Left kidney (tissue), 2 donors: ENCODE measurements around the gene WDR93. TPM values are rescaled to one million over a fixed set of nuclear protein-coding genes. Genes with fewer than 3 reads are reported as not detected.

Experiments used
- DNase-seq: peaks from one replicate; pipeline ENCODE4 v3.0.0-alpha.2; 2013
- polyA plus RNA-seq: library from polyadenylated mRNA; unstranded; fragments of 120-200 nt; gene quantifications from one replicate; pipeline ENCODE4 v1.2.1, GENCODE V29; 2013; ENCODE audit not compliant: insufficient read length

The WDR93 gene
- polyA plus RNA-seq, 1 donor, result 3.7 TPM

- no peak for DNase-seq
These were observed 99.6 kb downstream of the WDR93 start for GRCh38 chr15:89790206-89790605.

- DNase-seq, result no peak
These were observed 100.0 kb downstream of the WDR93 start for GRCh38 chr15:89790661-89791060.

- no peak for DNase-seq
These were observed 101.6 kb downstream of the WDR93 start for GRCh38 chr15:89792106-89792805.

Other genes with a start within 250 kb of the WDR93 start
- gene RHCG, start 194.2 kb upstream of the WDR93 start, polyA plus RNA-seq, result 1.9 TPM
- 17.9 TPM for gene TICRR, start 115.3 kb upstream of the WDR93 start, polyA plus RNA-seq
- gene KIF7, start 35.3 kb upstream of the WDR93 start, polyA plus RNA-seq, result 13.7 TPM
- 1.4 TPM for gene PLIN1, start 11.4 kb upstream of the WDR93 start, polyA plus RNA-seq
- 24.4 TPM for gene PEX11A, start 57 bp upstream of the WDR93 start, polyA plus RNA-seq
- 0.52 TPM for gene MESP1, start 60.4 kb downstream of the WDR93 start, polyA plus RNA-seq
- gene MESP2, start 85.5 kb downstream of the WDR93 start, polyA plus RNA-seq, result 0.45 TPM
- 135 TPM for gene ANPEP, start 124.0 kb downstream of the WDR93 start, polyA plus RNA-seq
- 49.1 TPM for gene AP3S2, start 203.2 kb downstream of the WDR93 start, polyA plus RNA-seq
- 33.1 TPM for gene ARPIN, start 222.1 kb downstream of the WDR93 start, polyA plus RNA-seq